Ovary (tissue), 9 donors: ENCODE measurements around the gene COL26A1. TPM values are rescaled to one million over a fixed set of nuclear protein-coding genes. Genes with fewer than 3 reads are reported as not detected.
"Not testable (repeated sequence)": the region's sequence is repeated elsewhere in the genome, so short reads cannot be mapped to it uniquely, and the experiment has no call there.

ENCODE experiments used
- DNase-seq, 5 donors: peaks; one replicate each; pipeline ENCODE4 v3.0.0-alpha.2; 2019 to 2020
- H3K27ac ChIP-seq, 2 donors: fragments of 200-600 bp; one replicate each; pipeline versions ENCODE4 v1.5.1 to v1.8.0; 2019 to 2022
- H3K27me3 ChIP-seq: fragments of 200-600 bp; one replicate; pipeline ENCODE4 v1.8.0; 2022
- H3K36me3 ChIP-seq: fragments of 200-600 bp; sonication (generic); one replicate; pipeline ENCODE4 v1.5.1; 2019
- H3K4me1 ChIP-seq: one replicate; pipeline ENCODE4 v1.8.1; 2013; ENCODE audit warnings: mild to moderate bottlenecking, moderate library complexity; ENCODE audit not compliant: insufficient read depth
- H3K4me3 ChIP-seq: fragments of 200-600 bp; sonication (generic); one replicate; pipeline ENCODE4 v1.5.1; 2017
- H3K9me3 ChIP-seq, 2 donors: fragments of 200-600 bp in 1 of 2; sonication (generic) in 1 of 2; one replicate each; pipeline versions ENCODE4 v1.5.1 to v1.8.1; 2013 to 2019; ENCODE audit warnings: mild to moderate bottlenecking in 1 of 2, moderate library complexity in 1 of 2
- EP300 ChIP-seq: sonication (generic); formaldehyde crosslinking; IDR thresholded peaks from one replicate; pipeline ENCODE4 v1.6.1; 2017; ENCODE audit warnings: antibody characterized with exemption
- POLR2A ChIP-seq: fragments of 450-650 bp; IDR thresholded peaks from one replicate; pipeline ENCODE4 v1.6.1; 2017; ENCODE audit warnings: antibody characterized with exemption, mild to moderate bottlenecking, moderate library complexity
- WGBS, 3 donors: extraction: QIAGEN DNeasy Blood & Tissue Kit in 1 of 3; methylation state at CpG; one replicate each; pipeline versions ENCODE4 v1.1.5 to v1.1.7; 2013 to 2017; 5-methylcytosine and 5-hydroxymethylcytosine counted together
- intact Hi-C, 4 donors: fragments of 100-400 bp; cut with DNase I; formaldehyde crosslinking; loops; one replicate each; pipeline versions ENCODE4 v1.11.0 to v1.15.1; 2022 to 2023
- polyA plus RNA-seq, 2 donors: library from polyadenylated mRNA; stranded (reverse); fragments of 200-250 nt in 1 of 2; fragments of 350-450 nt in 1 of 2; fragmentation: Illumina TruSeq in 1 of 2; extraction: RNeasy Lipid Tissue Mini Kit (QIAGEN cat#74804) in 1 of 2; gene quantifications; one replicate each; pipeline ENCODE4 v1.2.3, GENCODE V29; 2013 to 2014
- total RNA-seq, 7 donors: library from RNA; depleted of rRNA in 2 of 7; stranded (reverse); fragments of >200 nt in 2 of 7; fragmentation: NEBNext Ultra II Directional in 3 of 7; extraction: Animal tissue kit (Norgen Biotek cat#: 25700) in 3 of 7; gene quantifications; one replicate each; pipeline versions ENCODE4 v1.1.0 to v1.2.4, GENCODE V29; 2016 to 2023
- TF ChIP-seq, protein P1 (sequence below), 3 donors: fragments of 450-650 bp in 2 of 3; fragments of 200-600 bp in 1 of 3; IDR thresholded peaks; one replicate each; pipeline versions ENCODE4 v1.5.1 to v1.8.0; 2016 to 2022; ENCODE audit warnings: antibody characterized with exemption in 3 of 3, mild to moderate bottlenecking in 1 of 3
- donor health status: DM: no; HTN: no; CAD: no; lungs with moderate emphysema.
- donor health status: DM: no; HTN: no; CAD: no.
- donor health status: Bipolar disorder and iron deficiency.
- donor health status: DM: yes; HTN: yes; CAD: no.
- donor health status: DM: no; HTN: no; CAD: no.
- donor health status: DM: yes; HTN: yes; CAD: no.

The COL26A1 gene
- total and polyA plus RNA-seq, 9 donors = 0.17 to 2.3 (median 0.40) TPM

- H3K4me1 ChIP-seq = no peaks in the 10 kb centered on the region
- H3K36me3 ChIP-seq = no peaks in the 10 kb centered on the region
- TF ChIP-seq EP300 = no peak
- TF ChIP-seq, protein P1, sequence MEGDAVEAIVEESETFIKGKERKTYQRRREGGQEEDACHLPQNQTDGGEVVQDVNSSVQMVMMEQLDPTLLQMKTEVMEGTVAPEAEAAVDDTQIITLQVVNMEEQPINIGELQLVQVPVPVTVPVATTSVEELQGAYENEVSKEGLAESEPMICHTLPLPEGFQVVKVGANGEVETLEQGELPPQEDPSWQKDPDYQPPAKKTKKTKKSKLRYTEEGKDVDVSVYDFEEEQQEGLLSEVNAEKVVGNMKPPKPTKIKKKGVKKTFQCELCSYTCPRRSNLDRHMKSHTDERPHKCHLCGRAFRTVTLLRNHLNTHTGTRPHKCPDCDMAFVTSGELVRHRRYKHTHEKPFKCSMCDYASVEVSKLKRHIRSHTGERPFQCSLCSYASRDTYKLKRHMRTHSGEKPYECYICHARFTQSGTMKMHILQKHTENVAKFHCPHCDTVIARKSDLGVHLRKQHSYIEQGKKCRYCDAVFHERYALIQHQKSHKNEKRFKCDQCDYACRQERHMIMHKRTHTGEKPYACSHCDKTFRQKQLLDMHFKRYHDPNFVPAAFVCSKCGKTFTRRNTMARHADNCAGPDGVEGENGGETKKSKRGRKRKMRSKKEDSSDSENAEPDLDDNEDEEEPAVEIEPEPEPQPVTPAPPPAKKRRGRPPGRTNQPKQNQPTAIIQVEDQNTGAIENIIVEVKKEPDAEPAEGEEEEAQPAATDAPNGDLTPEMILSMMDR (IDR thresholded peaks at IDR 0.05) = no peak
- no peak for TF ChIP-seq POLR2A
- intact Hi-C loops = no loop called here
- H3K4me3 ChIP-seq = no peak overlapping the region
- no peak overlapping the region for H3K27ac ChIP-seq
- H3K27me3 ChIP-seq = no peaks in the 10 kb centered on the region
- no peak for DNase-seq
- no peaks in the 10 kb centered on the region for H3K9me3 ChIP-seq
- whole genome bisulfite sequencing, 3 donors = 87 to 97% (median 93%) methylated on average over 3 of the region's 3 CpGs
These were observed 69.6 kb downstream of the COL26A1 start for GRCh38 chr7:101432316-101432715.

DNA sequence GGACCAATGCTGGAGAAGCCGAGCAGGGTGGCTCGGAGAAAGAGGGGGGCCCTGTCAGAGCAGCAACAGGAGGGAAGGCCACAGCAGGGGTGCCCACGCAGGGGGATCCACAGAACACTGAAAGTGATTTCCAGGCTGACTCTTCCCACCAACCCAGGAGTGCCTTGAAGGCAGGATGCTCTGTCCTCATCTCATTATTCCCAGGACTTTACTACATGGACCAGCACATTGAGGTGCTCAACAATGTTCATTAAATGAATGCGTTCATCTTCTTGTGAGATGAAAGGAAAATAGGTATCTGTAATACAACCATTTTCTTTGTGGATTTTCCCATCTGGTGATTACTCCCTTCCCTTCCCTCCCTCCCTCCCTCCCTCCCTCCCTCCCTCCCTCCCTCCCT lies 71.0 kb downstream of the COL26A1 start:
- 77 to 84% (median 84%) methylated on average over 4 of the region's 4 CpGs for WGBS, 3 donors
- Histone ChIP-seq H3K9me3 (no peaks in the 10 kb centered on the region), H3K27me3 (no peaks in the 10 kb centered on the region), H3K27ac (no peak overlapping the region), H3K36me3 (no peaks in the 10 kb centered on the region), H3K4me3 (no peak overlapping the region), H3K4me1 (no peaks in the 10 kb centered on the region)
- no peak for TF ChIP-seq EP300
- TF ChIP-seq POLR2A = no peak
- TF ChIP-seq, protein P1 (IDR thresholded peaks at IDR 0.05) = no peak
- DNase-seq = no peak
- intact Hi-C loops = no loop called here

DNA sequence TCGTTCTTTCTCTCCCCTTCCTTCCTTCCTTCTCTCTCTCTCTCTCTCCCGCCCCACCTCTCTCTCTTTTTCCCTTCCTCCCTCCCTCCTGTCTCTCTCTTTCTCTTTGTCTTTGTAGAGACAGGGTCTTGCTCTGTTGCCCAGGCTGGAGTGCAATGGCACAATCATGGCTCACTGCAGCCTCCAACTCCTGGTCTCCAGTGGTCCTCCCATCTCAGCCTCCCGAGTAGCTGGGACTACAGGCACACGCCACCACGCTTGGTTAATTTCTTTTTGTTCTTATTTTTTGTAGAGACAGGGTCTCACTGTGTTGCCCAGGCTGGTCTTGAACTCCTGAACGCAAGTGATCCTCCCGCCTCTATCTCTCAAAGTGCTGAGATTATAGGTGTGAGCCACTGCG lies 71.5 kb downstream of the COL26A1 start:
- H3K4me3 ChIP-seq, H3K27ac ChIP-seq, H3K36me3 ChIP-seq, DNase-seq, H3K4me1 ChIP-seq, H3K9me3 ChIP-seq, H3K27me3 ChIP-seq, intact Hi-C loops: not testable (repeated sequence)
- WGBS, 3 donors = 84 to 93% (median 92%) methylated on average over 8 of the region's 8 CpGs

DNA sequence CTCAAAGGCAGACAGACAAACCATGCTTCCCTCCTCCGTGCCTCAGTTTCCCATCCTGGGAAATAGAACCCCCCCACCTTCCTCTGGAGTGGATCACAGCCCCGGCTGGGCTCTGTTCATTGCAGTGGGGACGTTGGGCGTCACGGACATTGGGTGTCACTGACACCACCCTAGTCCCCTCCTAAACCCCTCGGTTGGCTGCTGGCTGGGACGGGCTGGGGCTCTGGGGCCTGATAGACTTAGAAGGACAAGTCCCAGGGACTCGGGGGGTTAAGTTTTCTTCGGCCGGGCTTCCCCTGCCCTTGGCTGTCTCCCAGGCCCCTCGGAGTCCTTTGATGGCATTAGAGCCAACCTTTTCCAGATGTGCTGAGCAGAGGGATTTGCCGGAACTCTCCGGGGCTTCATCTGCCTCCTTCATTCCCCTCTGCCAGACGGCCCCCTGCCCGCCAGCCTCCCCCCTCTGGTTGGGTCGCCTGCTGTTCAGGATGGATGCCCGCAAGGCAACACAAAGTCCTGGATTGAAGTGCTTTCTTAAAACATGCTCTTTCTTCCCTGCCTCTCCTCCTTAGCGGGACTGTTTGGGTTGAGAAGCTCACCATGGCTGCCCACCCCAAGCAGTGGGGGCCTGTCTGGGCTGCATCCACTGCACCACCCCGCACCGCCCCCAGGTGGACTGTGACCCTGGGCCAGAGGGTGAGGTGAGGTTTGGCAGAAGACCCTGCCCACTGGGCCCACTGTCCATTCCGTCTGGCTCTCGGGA lies 73.0 kb downstream of the COL26A1 start:
- WGBS, 3 donors = 18 to 25% (median 24%) methylated on average over 22 of the region's 22 CpGs
- no peak for DNase-seq
- Histone ChIP-seq H3K36me3 (no peaks in the 10 kb centered on the region), H3K4me3 (no peak overlapping the region), H3K27me3 (no peaks in the 10 kb centered on the region), H3K27ac (no peak overlapping the region), H3K9me3 (no peaks in the 10 kb centered on the region), H3K4me1 (no peaks in the 10 kb centered on the region)
- intact Hi-C loops = no loop called here
- TF ChIP-seq, protein P1 (IDR thresholded peaks at IDR 0.05) = no peak
- no peak for TF ChIP-seq EP300
- TF ChIP-seq POLR2A = no peak

DNA sequence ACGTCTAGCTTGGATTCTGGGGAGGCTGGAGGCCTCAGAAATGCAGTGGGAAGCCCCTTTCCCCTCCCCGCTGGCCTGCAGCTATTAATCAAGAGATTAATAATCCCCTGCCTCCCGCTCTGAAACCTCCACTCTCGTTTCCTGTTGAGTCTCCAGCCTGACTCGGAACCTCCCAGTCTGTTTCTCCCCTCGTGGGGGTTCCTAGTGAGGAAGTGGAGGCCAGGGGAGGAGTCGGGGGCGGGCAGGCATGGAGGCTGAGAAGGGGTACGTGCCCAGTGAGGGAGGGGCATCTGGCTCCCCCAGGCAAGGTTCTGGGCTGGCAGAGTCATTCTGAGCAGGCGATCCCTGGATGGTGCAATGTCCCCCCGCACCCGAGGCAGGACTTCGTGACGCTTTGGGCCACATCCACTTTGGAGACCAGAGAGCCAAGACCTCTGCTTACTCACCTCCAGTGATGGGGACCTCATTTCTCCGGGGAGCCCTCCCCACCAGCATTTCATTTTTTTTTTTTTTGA lies 73.6 kb downstream of the COL26A1 start:
- TF ChIP-seq, protein P1 (IDR thresholded peaks at IDR 0.05) = no peak
- TF ChIP-seq POLR2A (no peak), EP300 (no peak)
- Histone ChIP-seq H3K4me1 (no peaks in the 10 kb centered on the region), H3K4me3 (no peak overlapping the region), H3K27me3 (no peaks in the 10 kb centered on the region), H3K9me3 (no peaks in the 10 kb centered on the region), H3K27ac (no peak overlapping the region), H3K36me3 (no peaks in the 10 kb centered on the region)
- 22 to 27% (median 27%) methylated on average over 15 of the region's 15 CpGs for WGBS, 3 donors
- no peak for DNase-seq
- intact Hi-C loops = no loop called here
